ENCODE results near the gene NR1D1.

DNA sequence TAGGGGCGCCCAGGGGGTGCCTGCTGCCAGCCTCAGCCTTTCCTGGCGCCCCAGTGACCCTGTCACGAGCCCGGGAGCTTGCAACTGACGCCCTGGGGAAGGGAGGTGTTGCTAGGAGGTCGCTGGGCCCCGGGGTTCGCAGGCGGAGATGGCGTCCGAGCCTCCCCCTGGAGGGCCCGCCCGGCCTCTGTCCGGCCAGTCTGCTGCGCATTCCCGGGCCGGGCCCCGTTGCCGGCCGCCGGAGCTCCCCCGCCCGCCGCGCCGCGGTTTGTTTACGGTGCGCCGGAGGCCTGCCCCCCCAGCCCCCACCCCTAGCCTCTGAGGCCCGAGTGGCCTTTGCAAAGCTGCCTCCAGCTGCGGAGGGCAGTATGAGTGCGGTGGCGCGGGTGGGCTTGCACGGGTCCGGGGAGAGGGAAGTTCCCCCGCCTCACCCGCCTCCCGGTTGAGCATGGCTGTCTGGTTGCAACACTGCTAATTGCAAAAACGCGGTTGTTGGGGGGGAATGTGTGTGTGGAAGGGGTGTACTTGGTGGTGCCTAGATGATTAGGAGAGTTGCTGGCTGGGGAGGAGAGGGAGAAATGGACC is 37.1 kb downstream of the NR1D1 start:
- TF ChIP-seq POLR2A (IDR thresholded peaks at IDR 0.05) (no peak), POLR2AphosphoS5 (IDR thresholded peaks at IDR 0.05) (peak in 1 of 3 donors; percentile 9)
- TF ChIP-seq, protein P1, sequence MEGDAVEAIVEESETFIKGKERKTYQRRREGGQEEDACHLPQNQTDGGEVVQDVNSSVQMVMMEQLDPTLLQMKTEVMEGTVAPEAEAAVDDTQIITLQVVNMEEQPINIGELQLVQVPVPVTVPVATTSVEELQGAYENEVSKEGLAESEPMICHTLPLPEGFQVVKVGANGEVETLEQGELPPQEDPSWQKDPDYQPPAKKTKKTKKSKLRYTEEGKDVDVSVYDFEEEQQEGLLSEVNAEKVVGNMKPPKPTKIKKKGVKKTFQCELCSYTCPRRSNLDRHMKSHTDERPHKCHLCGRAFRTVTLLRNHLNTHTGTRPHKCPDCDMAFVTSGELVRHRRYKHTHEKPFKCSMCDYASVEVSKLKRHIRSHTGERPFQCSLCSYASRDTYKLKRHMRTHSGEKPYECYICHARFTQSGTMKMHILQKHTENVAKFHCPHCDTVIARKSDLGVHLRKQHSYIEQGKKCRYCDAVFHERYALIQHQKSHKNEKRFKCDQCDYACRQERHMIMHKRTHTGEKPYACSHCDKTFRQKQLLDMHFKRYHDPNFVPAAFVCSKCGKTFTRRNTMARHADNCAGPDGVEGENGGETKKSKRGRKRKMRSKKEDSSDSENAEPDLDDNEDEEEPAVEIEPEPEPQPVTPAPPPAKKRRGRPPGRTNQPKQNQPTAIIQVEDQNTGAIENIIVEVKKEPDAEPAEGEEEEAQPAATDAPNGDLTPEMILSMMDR (IDR thresholded peaks at IDR 0.05) = no peak
